Endothelial cell of umbilical vein (primary cell): ENCODE data around the gene GOLGA1. TPM values are rescaled to one million over a fixed set of nuclear protein-coding genes. Genes with fewer than 3 reads are reported as not detected.

Experiments
- BruUV-seq: library from RNA; stranded (reverse); fragments of 400-500 nt; replicated peaks from 2 replicates; lab custom pipeline; 2021; lab: Mats Ljungman, UMichigan
- CTCF ChIA-PET: fragments of 300-600, 350-600 bp; sonication (Branson Sonifier 250); formaldehyde crosslinking; loops from one replicate; lab custom pipeline; 2021; ENCODE audit warnings: antibody characterized with exemption, inconsistent platforms; lab: Charles Lee
- POLR2A ChIA-PET: fragments of 300-600, 350-600 bp; sonication (Branson Sonifier 250); formaldehyde crosslinking; loops from one replicate; lab custom pipeline; 2021; ENCODE audit warnings: antibody characterized with exemption, inconsistent platforms; lab: Charles Lee
- DNase-seq: peaks from one replicate; pipeline ENCODE4 v3.0.0-alpha.2; 2011; ENCODE audit warnings: low read depth, low spot score
- FAIRE-seq: peaks from 2 replicates; lab custom pipeline; 2011; peaks lifted over from hg19 to GRCh38; lab: Jason Lieb, UNC
- H2AFZ ChIP-seq: 2 replicates; pipeline ENCODE4 v1.6.0; 2012; ENCODE audit warnings: low read depth, low read length, control low read depth, inconsistent platforms
- H3K27ac ChIP-seq: 2 replicates; pipeline ENCODE4 v1.5.1; 2011; ENCODE audit warnings: low read depth, mild to moderate bottlenecking, control low read depth, low read length, moderate library complexity; ENCODE audit not compliant: insufficient read depth
- H3K27me3 ChIP-seq, 2 experiments: 2 replicates each; pipeline versions ENCODE4 v1.6.0 to v1.6.1; 2011; ENCODE audit warnings: low read length in 2 of 2, mixed read lengths in 1 of 2; ENCODE audit not compliant: control insufficient read depth in 2 of 2, insufficient read depth in 2 of 2
- H3K36me3 ChIP-seq, 2 experiments: 2 replicates in 1 of 2; 3 replicates in 1 of 2; pipeline ENCODE4 v1.5.1; 2011; ENCODE audit warnings: low read length in 2 of 2, mild to moderate bottlenecking in 1 of 2, moderate library complexity in 1 of 2; ENCODE audit not compliant: control insufficient read depth in 2 of 2, insufficient read depth in 2 of 2; ENCODE audit errors: extremely low read depth in 1 of 2
- H3K4me1 ChIP-seq: 3 replicates; pipeline ENCODE4 v1.5.1; 2011; ENCODE audit warnings: mild to moderate bottlenecking, low read length; ENCODE audit not compliant: control insufficient read depth, insufficient read depth; ENCODE audit errors: extremely low read depth
- H3K4me2 ChIP-seq: 2 replicates; pipeline ENCODE4 v1.6.1; 2011; ENCODE audit warnings: low read length, control low read depth, mixed read lengths; ENCODE audit not compliant: insufficient read depth
- H3K4me3 ChIP-seq, 3 experiments: fragments of 200-600 bp in 1 of 3; sonication (generic), shearing (Covaris generic) in 1 of 3; replicated peaks in 1 of 3; 2 replicates each; pipeline ENCODE4 v1.5.1; 2011 to 2016; ENCODE audit warnings: control low read depth in 3 of 3, low read length in 3 of 3, mild to moderate bottlenecking in 2 of 3, inconsistent platforms in 1 of 3, low read depth in 1 of 3, moderate library complexity in 1 of 3; ENCODE audit not compliant: insufficient read depth in 1 of 3
- H3K79me2 ChIP-seq: 2 replicates; pipeline ENCODE4 v1.6.0; 2012; ENCODE audit warnings: low read length, inconsistent platforms; ENCODE audit not compliant: control insufficient read depth, insufficient read depth
- H3K9ac ChIP-seq: replicated peaks from 2 replicates; pipeline ENCODE3; 2011; ENCODE audit warnings: low read length, control low read depth; ENCODE audit not compliant: insufficient read depth; ENCODE audit errors: extremely low read depth
- H3K9me1 ChIP-seq: replicated peaks from 3 replicates; pipeline ENCODE4 v1.6.0; 2011; ENCODE audit warnings: mild to moderate bottlenecking, low read length; ENCODE audit not compliant: control insufficient read depth, insufficient read depth; ENCODE audit errors: extremely low read depth
- H3K9me3 ChIP-seq: replicated peaks from 2 replicates; pipeline ENCODE4 v1.5.1; 2012; ENCODE audit warnings: low read length, inconsistent platforms; ENCODE audit not compliant: control insufficient read depth, insufficient read depth
- H4K20me1 ChIP-seq: replicated peaks from 2 replicates; pipeline ENCODE3; 2011; ENCODE audit warnings: mild to moderate bottlenecking, low read length; ENCODE audit not compliant: control insufficient read depth, insufficient read depth; ENCODE audit errors: extremely low read depth
- EZH2 ChIP-seq: IDR thresholded peaks from 2 replicates; pipeline ENCODE4 v1.6.1; 2012; ENCODE audit warnings: borderline replicate concordance, low read depth, mild to moderate bottlenecking, moderate library complexity, low read length, inconsistent platforms; ENCODE audit not compliant: severe bottlenecking
- FOS ChIP-seq: IDR thresholded peaks from 2 replicates; pipeline ENCODE4 v1.6.1; 2011; ENCODE audit warnings: mild to moderate bottlenecking, low read length, moderate library complexity, borderline replicate concordance; ENCODE audit not compliant: insufficient read depth
- GATA2 ChIP-seq: IDR thresholded peaks from 2 replicates; pipeline ENCODE4 v1.7.0; 2011; ENCODE audit warnings: low read depth, mild to moderate bottlenecking, moderate library complexity, mixed read lengths, low read length; ENCODE audit not compliant: insufficient read length, insufficient read depth
- JUN ChIP-seq: IDR thresholded peaks from 2 replicates; pipeline ENCODE4 v1.6.1; 2011; ENCODE audit warnings: borderline replicate concordance, low read depth; ENCODE audit not compliant: insufficient read length, insufficient read depth
- MYC ChIP-seq: IDR thresholded peaks from one replicate; pipeline ENCODE4 v1.6.1; 2011; ENCODE audit warnings: mild to moderate bottlenecking, low read depth, low read length
- POLR2A ChIP-seq: IDR thresholded peaks from 2 replicates; pipeline ENCODE4 v1.6.1; 2012; ENCODE audit warnings: low read depth, mild to moderate bottlenecking, control low read depth, low read length
- POLR2AphosphoS5 ChIP-seq: IDR thresholded peaks from 2 replicates; pipeline ENCODE4 v1.6.1; 2012; ENCODE audit warnings: low read depth, mild to moderate bottlenecking, control low read depth, low read length, moderate library complexity; ENCODE audit not compliant: insufficient read depth
- dilution Hi-C: fragments of 300-500 bp; cut with MboI; formaldehyde crosslinking; loops from one replicate; pipeline ENCODE4 v1.15.0; 2019; ENCODE audit warnings: low sequenced_read_pairs; ENCODE audit not compliant: extremely low pct_ligation_motif_present
- intact Hi-C: fragments of 100-400 bp; cut with micrococcal nuclease; formaldehyde crosslinking; loops from one replicate; pipeline ENCODE4 v1.10.0; 2022
- polyA plus RNA-seq, 4 experiments: library from polyadenylated mRNA; depleted of rRNA in 3 of 4; stranded (reverse) in 3 of 4; unstranded in 1 of 4; fragments of >200 nt; gene quantifications; 2 replicates each; pipeline versions ENCODE4 v1.2.1 to v1.2.3, GENCODE V29; 2011 to 2012; ENCODE audit warnings: missing spikeins in 1 of 4
- total RNA-seq: library from RNA; stranded (reverse); gene quantifications from 2 replicates; pipeline ENCODE4 v1.2.3, GENCODE V29; 2021
- TF ChIP-seq, protein P1 (sequence below): IDR thresholded peaks from 2 replicates; pipeline ENCODE4 v1.6.1; 2011; ENCODE audit not compliant: insufficient read depth, insufficient read length
- TF ChIP-seq, protein P2 (sequence below), 2 donors: IDR thresholded peaks; 1 replicate in 1 of 2; 2 replicates in 1 of 2; pipeline ENCODE4 v1.5.1; 2011; ENCODE audit warnings: low read length in 2 of 2, mild to moderate bottlenecking in 2 of 2, moderate library complexity in 2 of 2, control low read depth in 1 of 2, inconsistent platforms in 1 of 2, low read depth in 1 of 2; ENCODE audit not compliant: insufficient read depth in 1 of 2; ENCODE audit errors: extremely low read depth in 1 of 2

The GOLGA1 gene
- total and polyA plus RNA-seq, 2 donors (not counting 3 experiments of a cell fraction or from before 2014, with no cell fraction given) = 13.1 to 19.9 TPM

DNA sequence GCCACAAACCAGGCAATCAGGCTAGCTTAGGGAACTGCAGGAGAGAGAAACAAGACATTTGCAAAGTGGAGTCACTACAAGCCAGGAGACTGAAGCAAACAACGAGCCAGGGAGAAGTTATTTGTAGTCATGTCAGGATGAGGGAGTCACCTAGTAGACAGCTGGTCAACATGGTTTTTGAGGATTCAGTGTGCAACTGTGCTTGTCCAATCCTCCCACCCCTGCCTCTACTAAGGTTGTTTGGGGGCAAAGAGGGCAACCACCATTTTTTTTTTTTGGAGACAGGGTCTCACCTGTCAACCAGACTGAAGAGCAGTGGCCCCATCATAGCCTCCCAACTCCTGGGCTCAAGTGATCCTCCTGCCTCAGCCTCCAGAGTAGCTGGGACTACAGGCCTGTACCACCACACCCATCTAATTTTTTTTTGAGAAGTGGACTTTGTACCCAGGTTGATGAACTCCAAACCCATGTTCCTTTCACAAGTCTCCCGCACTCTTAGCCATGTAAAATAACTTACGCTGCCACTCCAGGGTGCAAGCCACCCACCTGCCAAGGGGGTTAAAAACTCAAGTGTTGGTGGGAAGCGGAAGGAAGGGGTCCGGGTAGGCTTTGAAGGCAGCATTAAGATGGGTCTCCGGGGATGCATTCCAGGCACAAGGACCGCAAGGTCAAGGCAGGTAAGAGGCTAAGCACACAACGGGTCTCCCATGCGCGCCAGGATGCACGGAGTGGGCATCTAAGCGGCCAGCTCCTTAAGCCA, 80.1 kb downstream of the GOLGA1 start:
- Histone ChIP-seq H3K4me2 (peak overlapping the region; percentile 99), H3K9ac (peak overlapping the region; percentile 82), H4K20me1 (peaks cover 8% of the 10 kb centered on the region), H3K79me2 (peaks cover 34% of the 10 kb centered on the region), H3K4me3 (peak overlapping the region; percentile 64 to 66 (median 64)), H3K9me1 (no peaks in the 10 kb centered on the region), H3K9me3 (no peaks in the 10 kb centered on the region), H2AFZ (no peak overlapping the region), H3K27ac (no peak overlapping the region), H3K27me3 (no peaks in the 10 kb centered on the region), H3K4me1 (peaks cover 22% of the 10 kb centered on the region), H3K36me3 (peaks cover 18 to 39% of the 10 kb centered on the region in 2 experiments)
- FAIRE-seq (peak; percentile 49), DNase-seq (peak; percentile 31)
- intact Hi-C loops (loop anchor here (1.0 to 5.0 kb wide), 3 partner anchors 10 to 382 kb away; partner anchors contain the start of gene HSPA5), dilution Hi-C loops (no loop called here)
- BruUV-seq = no TSS peak
- ChIA-PET POLR2A (interaction anchor here (0.5 to 1.8 kb wide), 6 partner anchors 7 to 381 kb away, joined by 3 to 5 read pairs (median 3); partner anchors contain the start of genes HSPA5, NR6A1 and WDR38), CTCF (interaction anchor here (1.1 to 4.1 kb wide), 5 partner anchors 8 to 282 kb away, joined by 4 to 35 read pairs (median 8); partner anchors contain the start of genes NR6A1, SCAI and WDR38)
- peak; percentile 44 for TF ChIP-seq POLR2A
- TF ChIP-seq, protein P1, sequence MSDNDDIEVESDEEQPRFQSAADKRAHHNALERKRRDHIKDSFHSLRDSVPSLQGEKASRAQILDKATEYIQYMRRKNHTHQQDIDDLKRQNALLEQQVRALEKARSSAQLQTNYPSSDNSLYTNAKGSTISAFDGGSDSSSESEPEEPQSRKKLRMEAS = no peak

DNA sequence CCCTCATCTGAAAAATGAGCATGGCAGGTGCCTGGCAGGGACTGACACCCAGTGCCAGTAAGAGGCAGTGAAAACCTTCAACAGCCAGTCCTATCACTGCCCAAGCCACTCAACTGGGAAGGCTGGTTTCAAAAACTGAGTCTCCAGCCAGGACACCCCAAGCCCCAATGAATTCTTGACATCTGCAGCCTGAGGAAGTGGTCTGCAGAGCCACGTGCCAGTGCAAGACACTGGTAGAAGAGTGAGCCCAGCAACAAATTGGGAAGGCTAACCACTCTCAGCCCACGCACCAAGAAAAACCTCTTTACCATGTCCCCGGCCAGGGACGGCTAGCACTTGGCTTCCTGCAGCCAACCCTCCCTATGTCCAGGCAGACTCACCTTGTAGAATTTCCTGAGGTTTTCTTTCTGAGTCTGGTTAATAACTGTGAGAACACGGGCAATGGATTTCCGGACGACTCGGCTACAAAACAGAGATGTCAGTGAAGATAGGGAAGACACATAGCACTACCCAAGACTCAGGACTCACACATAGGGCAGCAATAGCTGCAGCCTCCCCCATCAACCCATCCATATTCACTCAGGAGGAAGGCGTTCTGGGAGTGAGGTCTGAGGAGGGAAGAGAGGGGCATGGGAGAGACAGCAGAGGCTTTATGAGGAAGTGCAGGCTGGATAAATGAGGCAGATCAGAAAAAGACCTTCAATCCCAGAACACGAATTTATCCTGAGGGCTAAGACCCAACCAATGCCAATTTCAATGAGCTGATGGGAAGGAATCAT, 80.9 kb downstream of the GOLGA1 start:
- ChIA-PET CTCF (interaction anchor here (1.1 to 15.1 kb wide), 6 partner anchors 7 to 283 kb away, joined by 4 to 967 read pairs (median 18); partner anchors contain the start of genes NR6A1, OLFML2A, SCAI and WDR38), POLR2A (interaction anchor here (0.5 to 1.8 kb wide), 2 partner anchors 85 to 381 kb away, joined by 3 to 4 read pairs; partner anchors contain the start of gene HSPA5)
- BruUV-seq = no TSS peak
- Histone ChIP-seq H3K27ac (no peak overlapping the region), H3K9ac (peak overlapping the region; percentile 82), H4K20me1 (peaks cover 8% of the 10 kb centered on the region), H3K4me2 (peak overlapping the region; percentile 99), H3K79me2 (peaks cover 34% of the 10 kb centered on the region), H3K36me3 (peaks cover 18 to 39% of the 10 kb centered on the region in 2 experiments), H3K9me1 (no peaks in the 10 kb centered on the region), H3K27me3 (no peaks in the 10 kb centered on the region), H3K4me1 (peaks cover 22% of the 10 kb centered on the region), H3K4me3 (peak overlapping the region; percentile 64 to 66 (median 64)), H2AFZ (no peak overlapping the region), H3K9me3 (no peaks in the 10 kb centered on the region)
- intact Hi-C loops (loop anchor here (5.0 kb wide), 2 partner anchors 332 to 382 kb away; partner anchors contain the start of gene HSPA5), dilution Hi-C loops (no loop called here)
- peak; percentile 33 for FAIRE-seq
- TF ChIP-seq POLR2A (no peak), EZH2 (no peak), POLR2AphosphoS5 (no peak), GATA2 (no peak), FOS (no peak), JUN (no peak), MYC (no peak)
- TF ChIP-seq, protein P1 = no peak
- TF ChIP-seq, protein P2, sequence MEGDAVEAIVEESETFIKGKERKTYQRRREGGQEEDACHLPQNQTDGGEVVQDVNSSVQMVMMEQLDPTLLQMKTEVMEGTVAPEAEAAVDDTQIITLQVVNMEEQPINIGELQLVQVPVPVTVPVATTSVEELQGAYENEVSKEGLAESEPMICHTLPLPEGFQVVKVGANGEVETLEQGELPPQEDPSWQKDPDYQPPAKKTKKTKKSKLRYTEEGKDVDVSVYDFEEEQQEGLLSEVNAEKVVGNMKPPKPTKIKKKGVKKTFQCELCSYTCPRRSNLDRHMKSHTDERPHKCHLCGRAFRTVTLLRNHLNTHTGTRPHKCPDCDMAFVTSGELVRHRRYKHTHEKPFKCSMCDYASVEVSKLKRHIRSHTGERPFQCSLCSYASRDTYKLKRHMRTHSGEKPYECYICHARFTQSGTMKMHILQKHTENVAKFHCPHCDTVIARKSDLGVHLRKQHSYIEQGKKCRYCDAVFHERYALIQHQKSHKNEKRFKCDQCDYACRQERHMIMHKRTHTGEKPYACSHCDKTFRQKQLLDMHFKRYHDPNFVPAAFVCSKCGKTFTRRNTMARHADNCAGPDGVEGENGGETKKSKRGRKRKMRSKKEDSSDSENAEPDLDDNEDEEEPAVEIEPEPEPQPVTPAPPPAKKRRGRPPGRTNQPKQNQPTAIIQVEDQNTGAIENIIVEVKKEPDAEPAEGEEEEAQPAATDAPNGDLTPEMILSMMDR (IDR thresholded peaks at IDR 0.05; ENCODE audit: extremely low read depth in 1 of 2, insufficient read depth in 1 of 2, low read depth in 1 of 2, low read length in 2 of 2) = no peak
- no peak for DNase-seq
